T-cell (primary cell): Measurements from ENCODE around the gene PAAF1. TPM values are rescaled to one million over a fixed set of nuclear protein-coding genes. Genes with fewer than 3 reads are reported as not detected.

Experiments
- ATAC-seq, 4 experiments: fragments of 200-7000 bp in 3 of 4; fragments of 150-1000 bp in 1 of 4; cut with Tn5 transposase; replicated peaks in 1 of 4; 1 replicate in 3 of 4; 2 replicates in 1 of 4; pipeline ENCODE4 v1.10.0; 2021; ENCODE audit warnings: moderate library complexity in 3 of 4, mild to moderate bottlenecking in 2 of 4, moderate number of reproducible peaks in 1 of 4
- CTCF ChIA-PET, 2 donors: fragments of 300-600 bp; sonication (Branson Sonifier 250); formaldehyde crosslinking; loops; one replicate each; lab custom pipeline; 2022; ENCODE audit warnings: antibody characterized with exemption in 2 of 2; lab: Charles Lee
- POLR2A ChIA-PET, 2 donors: fragments of 300-600 bp; sonication (Branson Sonifier 250); formaldehyde crosslinking; loops; one replicate each; lab custom pipeline; 2022; ENCODE audit warnings: antibody characterized with exemption in 2 of 2; lab: Charles Lee
- DNase-seq, 35 experiments: peaks; one replicate each; pipeline versions ENCODE4 v3.0.0 to v3.0.0-alpha.2; 2013 to 2023
- H3K27ac ChIP-seq: one replicate; pipeline ENCODE4 v1.5.1; 2013; ENCODE audit warnings: low read length
- H3K27me3 ChIP-seq, 2 experiments: replicated peaks in 1 of 2; 1 replicate in 1 of 2; 2 replicates in 1 of 2; pipeline versions ENCODE4 v1.6.1 to v1.7.0; 2013; ENCODE audit warnings: low read length in 1 of 2, mixed read lengths in 1 of 2; ENCODE audit not compliant: control insufficient read depth in 2 of 2, insufficient read depth in 2 of 2; ENCODE audit errors: extremely low read depth in 1 of 2
- H3K36me3 ChIP-seq, 2 donors: 1 replicate in 1 of 2; 2 replicates in 1 of 2; pipeline versions ENCODE4 v1.6.1 to v1.7.0; 2013; ENCODE audit warnings: low read length in 1 of 2; ENCODE audit not compliant: control insufficient read depth in 2 of 2, insufficient read depth in 1 of 2; ENCODE audit errors: extremely low read depth in 1 of 2
- H3K4me1 ChIP-seq, 2 experiments: 1 replicate in 1 of 2; 2 replicates in 1 of 2; pipeline versions ENCODE4 v1.6.1 to v1.7.0; 2013; ENCODE audit warnings: low read length in 2 of 2, mixed read lengths in 1 of 2; ENCODE audit not compliant: insufficient read depth in 2 of 2, control insufficient read depth in 1 of 2; ENCODE audit errors: extremely low read depth in 1 of 2
- H3K4me3 ChIP-seq, 2 donors: 1 replicate in 1 of 2; 2 replicates in 1 of 2; pipeline versions ENCODE4 v1.5.1 to v1.7.0; 2013; ENCODE audit warnings: mild to moderate bottlenecking in 2 of 2, low read length in 1 of 2, moderate library complexity in 1 of 2; ENCODE audit not compliant: control insufficient read depth in 1 of 2; ENCODE audit errors: extremely low read depth in 1 of 2
- H3K9me3 ChIP-seq: 2 replicates; pipeline ENCODE4 v1.7.0; 2013
- H3K27ac Mint-ChIP-seq, 2 donors: one replicate each; pipeline ENCODE4 v1.8.0; 2020 to 2021; ENCODE audit warnings: mild to moderate bottlenecking in 2 of 2, mixed read lengths in 2 of 2
- H3K27me3 Mint-ChIP-seq, 2 donors: one replicate each; pipeline ENCODE4 v1.8.0; 2021 to 2022; ENCODE audit warnings: mixed read lengths in 2 of 2
- H3K36me3 Mint-ChIP-seq: one replicate; pipeline ENCODE4 v1.8.0; 2021; ENCODE audit warnings: mixed read lengths
- H3K4me1 Mint-ChIP-seq, 3 donors: one replicate each; pipeline ENCODE4 v1.8.0; 2020 to 2022; ENCODE audit warnings: mixed read lengths in 3 of 3, mild to moderate bottlenecking in 1 of 3
- H3K4me3 Mint-ChIP-seq, 3 donors: one replicate each; pipeline ENCODE4 v1.8.0; 2020 to 2022; ENCODE audit warnings: mild to moderate bottlenecking in 3 of 3, mixed read lengths in 3 of 3, moderate library complexity in 3 of 3
- H3K9me3 Mint-ChIP-seq, 3 donors: one replicate each; pipeline ENCODE4 v1.8.0; 2020 to 2022; ENCODE audit warnings: mixed read lengths in 3 of 3
- WGBS: methylation state at CpG from one replicate; pipeline ENCODE4 v1.1.5; 2013; ENCODE audit warnings: missing lambda C conversion rate; ENCODE audit not compliant: insufficient coverage; 5-methylcytosine and 5-hydroxymethylcytosine counted together
- total RNA-seq, 35 experiments: library from RNA in 6 of 35; stranded (reverse) in 6 of 35; fragments of 120-200 nt in 1 of 35; gene quantifications; one replicate each; pipeline versions ENCODE4 v1.2.1 to v1.2.4 and lab custom pipeline; 2013 to 2026

PAAF1 gene
- total RNA-seq, 5 donors from 2014 or later (not counting 1 experiment from before 2014, with no cell fraction given), result 11.4 to 16.8 (median 14.9) TPM

- Mint-ChIP-seq H3K9me3 (no peaks in the 10 kb centered on the region), H3K27me3 (no peaks in the 10 kb centered on the region), H3K4me3 (no peak overlapping the region), H3K4me1 (peaks cover 4 to 8% (median 4%) of the 10 kb centered on the region in 3 donors), H3K36me3 (peaks cover 39% of the 10 kb centered on the region), H3K27ac (no peak overlapping the region)
- 100% methylated on average over 1 of the region's 1 CpG for WGBS
- ChIA-PET CTCF (interaction anchor here in 1 of 2 donors (0.6 kb wide), 1 partner anchor 1082 kb away, joined by 6 read pairs; no protein-coding TSS in a partner anchor), POLR2A (no interaction called here)
- Histone ChIP-seq H3K4me1 (no peaks in the 10 kb centered on the region), H3K27ac (no peak overlapping the region), H3K27me3 (no peaks in the 10 kb centered on the region), H3K9me3 (no peaks in the 10 kb centered on the region), H3K36me3 (peaks cover 3 to 36% of the 10 kb centered on the region in 2 donors), H3K4me3 (no peak overlapping the region)
- no peak for ATAC-seq
- no peak for DNase-seq
Measured at GRCh38 chr11:73889536-73889935, 12.7 kb downstream of the PAAF1 start.

GRCh38 chr11:73893041-73893440 lies 16.2 kb downstream of the PAAF1 start:
- Histone ChIP-seq H3K27me3 (no peaks in the 10 kb centered on the region), H3K9me3 (no peaks in the 10 kb centered on the region), H3K36me3 (peaks cover 3 to 37% of the 10 kb centered on the region in 2 donors), H3K4me1 (no peaks in the 10 kb centered on the region), H3K27ac (no peak overlapping the region), H3K4me3 (no peak overlapping the region)
- Mint-ChIP-seq H3K9me3 (no peaks in the 10 kb centered on the region), H3K36me3 (peaks cover 30% of the 10 kb centered on the region), H3K27ac (no peak overlapping the region), H3K4me3 (no peak overlapping the region), H3K27me3 (no peaks in the 10 kb centered on the region), H3K4me1 (no peaks in the 10 kb centered on the region)
- no peak for ATAC-seq
- CTCF ChIA-PET, result no interaction called here
- DNase-seq, result no peak
- WGBS, result 100% methylated on average over 1 of the region's 3 CpGs
- POLR2A ChIA-PET, result interaction anchor here in 1 of 2 donors (0.6 kb wide), 1 partner anchor 39 kb away, joined by 3 read pairs; no protein-coding TSS in a partner anchor

- peaks cover 3 to 40% of the 10 kb centered on the region in 2 donors for H3K36me3 ChIP-seq
- DNase-seq (no peak), ATAC-seq (no peak)
- H3K4me1 Mint-ChIP-seq, result no peaks in the 10 kb centered on the region
- no peaks in the 10 kb centered on the region for H3K27me3 ChIP-seq
- no peaks in the 10 kb centered on the region for H3K4me1 ChIP-seq
- H3K27me3 Mint-ChIP-seq, result no peaks in the 10 kb centered on the region
- no peaks in the 10 kb centered on the region for H3K9me3 Mint-ChIP-seq
- H3K36me3 Mint-ChIP-seq, result peaks cover 26% of the 10 kb centered on the region
- no peaks in the 10 kb centered on the region for H3K9me3 ChIP-seq
- no peak overlapping the region for H3K4me3 ChIP-seq
- 82% methylated on average over 4 of the region's 5 CpGs for WGBS
- H3K27ac ChIP-seq, result no peak overlapping the region
- POLR2A ChIA-PET, result interaction anchor here in 1 of 2 donors (0.6 kb wide), 1 partner anchor 11 kb away, joined by 5 read pairs; no protein-coding TSS in a partner anchor
- no peak overlapping the region for H3K27ac Mint-ChIP-seq
- no peak overlapping the region for H3K4me3 Mint-ChIP-seq
- CTCF ChIA-PET, result interaction anchor here in 1 of 2 donors (0.6 kb wide), 1 partner anchor 588 kb away, joined by 6 read pairs; no protein-coding TSS in a partner anchor
Measured at GRCh38 chr11:73894725-73895335, 18.0 kb downstream of the PAAF1 start.

GRCh38 chr11:73902303-73902702 lies 25.5 kb downstream of the PAAF1 start:
- no peak for ATAC-seq
- Mint-ChIP-seq H3K9me3 (no peaks in the 10 kb centered on the region), H3K27me3 (no peaks in the 10 kb centered on the region), H3K27ac (peak overlapping the region in 1 of 2 donors; percentile 61), H3K4me1 (no peaks in the 10 kb centered on the region), H3K4me3 (no peak overlapping the region), H3K36me3 (peaks cover 42% of the 10 kb centered on the region)
- ChIA-PET CTCF (no interaction called here), POLR2A (interaction anchor here in 1 of 2 donors (0.6 kb wide), 1 partner anchor 114 kb away, joined by 3 read pairs; no protein-coding TSS in a partner anchor)
- no peaks in the 10 kb centered on the region for H3K9me3 ChIP-seq
- 100% methylated on average over 1 of the region's 1 CpG for WGBS
- H3K27ac ChIP-seq, result no peak overlapping the region
- H3K4me3 ChIP-seq, result no peak overlapping the region
- no peaks in the 10 kb centered on the region for H3K27me3 ChIP-seq
- peaks cover 1 to 28% of the 10 kb centered on the region in 2 donors for H3K36me3 ChIP-seq
- no peaks in the 10 kb centered on the region for H3K4me1 ChIP-seq
- DNase-seq, result no peak

GRCh38 chr11:73907191-73907590 lies 30.4 kb downstream of the PAAF1 start:
- peaks cover 7 to 37% of the 10 kb centered on the region in 2 donors for H3K36me3 ChIP-seq
- H3K4me1 ChIP-seq, result no peaks in the 10 kb centered on the region
- Mint-ChIP-seq H3K27me3 (no peaks in the 10 kb centered on the region), H3K36me3 (peaks cover 45% of the 10 kb centered on the region), H3K27ac (no peak overlapping the region), H3K4me1 (no peaks in the 10 kb centered on the region), H3K4me3 (no peak overlapping the region), H3K9me3 (no peaks in the 10 kb centered on the region)
- no peaks in the 10 kb centered on the region for H3K27me3 ChIP-seq
- DNase-seq, result no peak
- ChIA-PET POLR2A (no interaction called here), CTCF (no interaction called here)
- no peak overlapping the region for H3K4me3 ChIP-seq
- H3K27ac ChIP-seq, result no peak overlapping the region
- no peaks in the 10 kb centered on the region for H3K9me3 ChIP-seq
- peak in 1 of 4 experiments; percentile 44 for ATAC-seq
- whole genome bisulfite sequencing, result 86% methylated on average over 1 of the region's 4 CpGs

GRCh38 chr11:73912026-73912425 lies 35.2 kb downstream of the PAAF1 start:
- H3K4me1 Mint-ChIP-seq, result no peaks in the 10 kb centered on the region
- H3K36me3 ChIP-seq, result peaks cover 7 to 62% of the 10 kb centered on the region in 2 donors
- H3K4me3 ChIP-seq, result no peak overlapping the region
- no peak overlapping the region for H3K27ac ChIP-seq
- H3K27me3 Mint-ChIP-seq, result no peaks in the 10 kb centered on the region
- H3K4me3 Mint-ChIP-seq, result no peak overlapping the region
- no peaks in the 10 kb centered on the region for H3K9me3 Mint-ChIP-seq
- no peaks in the 10 kb centered on the region for H3K27me3 ChIP-seq
- POLR2A ChIA-PET, result no interaction called here
- H3K36me3 Mint-ChIP-seq, result peaks cover 55% of the 10 kb centered on the region
- H3K9me3 ChIP-seq, result no peaks in the 10 kb centered on the region
- no peak overlapping the region for H3K27ac Mint-ChIP-seq
- ATAC-seq, result no peak
- WGBS, result 100% methylated on average over 1 of the region's 2 CpGs
- no peaks in the 10 kb centered on the region for H3K4me1 ChIP-seq
- CTCF ChIA-PET, result no interaction called here
- no peak for DNase-seq
